Measurements from ENCODE around the gene MRTFA. TPM values are rescaled to one million over a fixed set of nuclear protein-coding genes. Genes with fewer than 3 reads are reported as not detected.

The MRTFA gene
- total and polyA plus RNA-seq, 9 of the 15 experiments (the other 6 are each of a cell fraction or from before 2014, with no cell fraction given) = 0.84 to 21.1 (median 3.7) TPM

- peak in 1 of 2 experiments; percentile 58; a peak in 1 of 4 replicates for TF ChIP-seq RCOR1 (IDR thresholded peaks at IDR 0.05; ENCODE audit: borderline replicate concordance in 1 of 2, low read depth in 2 of 2, low read length in 2 of 2)
- TF ChIP-seq TSHZ1 (CRISPR knock-in tag; IDR thresholded peaks at IDR 0.05) = no peak
- TF ChIP-seq PTBP1 (IDR thresholded peaks at IDR 0.05; ENCODE audit: low read depth, low read length) = no peak
- TF ChIP-seq ZNF511 (CRISPR knock-in tag; IDR thresholded peaks at IDR 0.05) = peak; percentile 26; the same call in 1 of the 2 replicates
- peak; percentile 48; the same call in 1 of the 2 replicates for TF ChIP-seq GTF2E2 (tag; IDR thresholded peaks at IDR 0.05)
- peak in 2 of 3 experiments; percentile 8 to 48 for TF ChIP-seq YY1 (IDR thresholded peaks at IDR 0.05; ENCODE audit: borderline replicate concordance in 1 of 3, control insufficient read depth in 1 of 3, extremely low read depth in 1 of 3, insufficient read depth in 3 of 3, insufficient read length in 1 of 3, insufficient replicate concordance in 2 of 3, low read depth in 1 of 3, low read length in 2 of 3)
- TF ChIP-seq ZBTB9 (CRISPR knock-in tag; IDR thresholded peaks at IDR 0.05) = no peak
- TF ChIP-seq DPF2 (IDR thresholded peaks at IDR 0.05) = peak; percentile 78
- TF ChIP-seq ZNF778 (CRISPR knock-in tag; IDR thresholded peaks at IDR 0.05) = no peak
- peak; percentile 71 for TF ChIP-seq CBX1 (IDR thresholded peaks at IDR 0.05; ENCODE audit: low read depth)
- peak; percentile 59 for TF ChIP-seq PRDM10 (IDR thresholded peaks at IDR 0.05; ENCODE audit: partially characterized antibody)
- no peak for TF ChIP-seq NR2C2 (CRISPR knock-in tag; IDR thresholded peaks at IDR 0.05)
- TF ChIP-seq NR2C2 (tag; IDR thresholded peaks at IDR 0.05) = peak; percentile 64; the same call in 1 of the 2 replicates
Observed at GRCh38 chr22:40651563-40652501, 15.3 kb upstream of the MRTFA start (continued).
